Bronchial epithelial cell (primary cell): ENCODE data around the gene HKDC1. TPM values are rescaled to one million over a fixed set of nuclear protein-coding genes. Genes with fewer than 3 reads are reported as not detected.

Experiments
- DNase-seq: peaks from one replicate; pipeline ENCODE4 v3.0.0-alpha.2; 2010; ENCODE audit warnings: low read depth
- FAIRE-seq: peaks from 2 replicates; lab custom pipeline; 2011; peaks lifted over from hg19 to GRCh38; lab: Jason Lieb, UNC
- H3K27me3 ChIP-seq: 2 replicates; pipeline ENCODE4 v1.5.1; 2011; ENCODE audit warnings: low read length; ENCODE audit not compliant: control insufficient read depth, insufficient read depth
- H3K36me3 ChIP-seq: 2 replicates; pipeline ENCODE4 v1.5.1; 2011; ENCODE audit warnings: low read length; ENCODE audit not compliant: control insufficient read depth, insufficient read depth
- H3K4me3 ChIP-seq: 2 replicates; pipeline ENCODE4 v1.5.1; 2011; ENCODE audit warnings: mild to moderate bottlenecking, low read depth, low read length, control low read depth
- total RNA-seq: library from RNA; depleted of rRNA; stranded (reverse); fragments of >200 nt; gene quantifications from 2 replicates; pipeline ENCODE4 v1.2.1, GENCODE V29; 2014
- TF ChIP-seq, protein P1 (sequence below): IDR thresholded peaks from 2 replicates; pipeline ENCODE4 v1.5.1; 2011; ENCODE audit warnings: mild to moderate bottlenecking, moderate library complexity, low read length, control low read depth, inconsistent platforms; ENCODE audit not compliant: insufficient read depth, severe bottlenecking

Gene HKDC1
- total RNA-seq, 1 donor from 2014 or later, result 3.9 TPM

DNA sequence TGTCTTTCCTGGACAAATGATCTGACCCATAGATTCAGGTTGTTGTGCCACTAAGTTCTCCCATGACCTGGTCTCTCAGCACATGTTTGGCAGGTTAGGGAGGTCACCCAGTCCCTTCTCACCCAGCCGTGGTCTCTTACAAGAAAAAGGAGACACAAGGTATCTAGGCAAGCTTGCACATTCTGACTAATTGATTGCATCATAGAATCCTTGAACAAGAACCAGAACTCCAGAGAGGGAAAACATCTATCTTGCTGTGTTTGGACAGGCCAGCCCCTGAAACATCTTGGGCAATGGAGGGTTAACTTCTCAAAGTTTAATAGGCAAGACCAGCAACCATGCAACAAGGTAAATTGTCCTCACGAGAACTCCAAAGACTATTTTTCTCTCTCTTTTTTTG is 49.6 kb downstream of the HKDC1 start:
- H3K4me3 ChIP-seq, result no peak overlapping the region
- H3K27me3 ChIP-seq, result no peaks in the 10 kb centered on the region
- FAIRE-seq, result peak; percentile 60
- no peaks in the 10 kb centered on the region for H3K36me3 ChIP-seq
- DNase-seq, result peak; percentile 42
- TF ChIP-seq, protein P1, sequence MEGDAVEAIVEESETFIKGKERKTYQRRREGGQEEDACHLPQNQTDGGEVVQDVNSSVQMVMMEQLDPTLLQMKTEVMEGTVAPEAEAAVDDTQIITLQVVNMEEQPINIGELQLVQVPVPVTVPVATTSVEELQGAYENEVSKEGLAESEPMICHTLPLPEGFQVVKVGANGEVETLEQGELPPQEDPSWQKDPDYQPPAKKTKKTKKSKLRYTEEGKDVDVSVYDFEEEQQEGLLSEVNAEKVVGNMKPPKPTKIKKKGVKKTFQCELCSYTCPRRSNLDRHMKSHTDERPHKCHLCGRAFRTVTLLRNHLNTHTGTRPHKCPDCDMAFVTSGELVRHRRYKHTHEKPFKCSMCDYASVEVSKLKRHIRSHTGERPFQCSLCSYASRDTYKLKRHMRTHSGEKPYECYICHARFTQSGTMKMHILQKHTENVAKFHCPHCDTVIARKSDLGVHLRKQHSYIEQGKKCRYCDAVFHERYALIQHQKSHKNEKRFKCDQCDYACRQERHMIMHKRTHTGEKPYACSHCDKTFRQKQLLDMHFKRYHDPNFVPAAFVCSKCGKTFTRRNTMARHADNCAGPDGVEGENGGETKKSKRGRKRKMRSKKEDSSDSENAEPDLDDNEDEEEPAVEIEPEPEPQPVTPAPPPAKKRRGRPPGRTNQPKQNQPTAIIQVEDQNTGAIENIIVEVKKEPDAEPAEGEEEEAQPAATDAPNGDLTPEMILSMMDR, result no peak

DNA sequence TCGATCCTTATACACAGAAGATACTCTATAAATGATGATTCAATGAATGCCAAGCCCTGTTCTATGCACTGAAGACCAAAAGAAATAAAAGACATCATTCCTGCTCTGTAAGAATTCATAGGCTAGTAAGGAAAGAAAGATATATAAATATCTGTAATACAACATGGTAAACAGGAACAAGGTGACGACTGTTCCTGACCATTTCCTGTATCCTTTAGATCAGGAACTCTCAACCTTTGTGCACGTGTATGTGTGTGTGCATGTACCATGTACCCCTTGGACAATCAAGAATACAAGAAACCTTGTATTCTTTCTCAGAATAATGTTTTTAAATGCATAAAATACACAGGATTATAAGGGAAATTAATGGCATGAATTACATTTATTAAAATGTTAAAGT is 50.9 kb downstream of the HKDC1 start:
- no peak overlapping the region for H3K4me3 ChIP-seq
- FAIRE-seq (no peak), DNase-seq (no peak)
- no peaks in the 10 kb centered on the region for H3K36me3 ChIP-seq
- TF ChIP-seq, protein P1, result no peak
- H3K27me3 ChIP-seq, result no peaks in the 10 kb centered on the region

DNA sequence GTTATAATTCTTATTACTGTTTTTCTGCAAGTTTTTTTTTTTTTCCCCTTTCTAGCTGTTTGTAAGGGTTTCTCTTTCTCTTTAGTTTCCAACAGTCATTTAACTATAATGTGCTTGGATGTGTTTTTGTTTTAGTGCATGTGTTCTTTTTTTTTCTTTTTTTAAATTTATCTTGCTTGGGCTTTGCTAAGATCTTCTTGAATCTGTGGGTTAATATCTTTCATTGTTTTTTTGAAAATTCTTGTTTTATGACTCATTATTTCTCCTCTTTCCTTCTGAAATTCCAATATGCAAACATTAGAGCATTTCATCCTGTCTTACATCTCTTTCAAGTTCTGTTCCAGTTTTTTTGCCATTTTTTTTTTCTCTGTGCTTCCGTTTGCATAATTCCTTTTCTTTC is 52.5 kb downstream of the HKDC1 start:
- no peak overlapping the region for H3K4me3 ChIP-seq
- TF ChIP-seq, protein P1, result no peak
- H3K36me3 ChIP-seq, result no peaks in the 10 kb centered on the region
- H3K27me3 ChIP-seq, result no peaks in the 10 kb centered on the region
- FAIRE-seq (no peak), DNase-seq (no peak)

DNA sequence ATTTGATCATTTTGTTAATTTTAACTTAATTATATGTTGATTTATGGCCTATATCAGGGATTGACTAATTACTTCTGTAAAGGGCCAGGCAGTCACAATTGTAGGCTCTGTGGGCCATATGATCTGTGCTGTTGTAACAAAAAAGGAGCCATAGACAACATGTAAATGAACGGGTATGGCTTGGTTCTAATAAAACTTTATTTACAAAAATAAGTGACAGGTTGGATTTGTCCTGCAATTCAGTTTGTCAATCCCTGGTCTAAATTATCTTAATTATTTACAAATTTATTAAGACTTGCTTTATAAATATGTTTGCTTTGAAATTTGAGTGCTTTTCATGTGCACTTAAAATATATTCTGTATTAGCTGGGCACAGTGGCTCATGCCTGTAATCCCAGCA is 55.3 kb downstream of the HKDC1 start:
- DNase-seq (no peak), FAIRE-seq (no peak)
- TF ChIP-seq, protein P1, result no peak
- H3K36me3 ChIP-seq, result no peaks in the 10 kb centered on the region
- no peaks in the 10 kb centered on the region for H3K27me3 ChIP-seq
- no peak overlapping the region for H3K4me3 ChIP-seq

DNA sequence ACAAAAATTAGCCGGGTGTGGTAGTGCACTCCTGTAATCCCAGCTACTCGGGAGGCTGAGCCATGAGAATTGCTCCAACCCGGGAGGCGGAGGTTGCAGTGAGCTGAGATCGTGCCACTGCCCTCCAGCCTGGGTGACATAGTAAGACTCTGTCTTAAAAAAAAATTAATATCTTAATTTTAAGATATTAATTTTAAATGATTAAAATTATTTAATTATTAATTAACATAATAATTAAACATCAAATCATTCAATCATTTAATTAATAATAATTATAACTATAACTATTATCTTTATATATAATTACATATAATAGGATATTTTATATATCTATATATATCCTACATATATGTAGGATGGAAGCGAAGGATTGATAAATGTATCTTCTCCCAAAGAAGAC is 56.4 kb downstream of the HKDC1 start:
- DNase-seq, result no peak
- Histone ChIP-seq H3K27me3 (no peaks in the 10 kb centered on the region), H3K36me3 (no peaks in the 10 kb centered on the region), H3K4me3 (no peak overlapping the region)
- TF ChIP-seq, protein P1, result no peak
- FAIRE-seq, result no peak

DNA sequence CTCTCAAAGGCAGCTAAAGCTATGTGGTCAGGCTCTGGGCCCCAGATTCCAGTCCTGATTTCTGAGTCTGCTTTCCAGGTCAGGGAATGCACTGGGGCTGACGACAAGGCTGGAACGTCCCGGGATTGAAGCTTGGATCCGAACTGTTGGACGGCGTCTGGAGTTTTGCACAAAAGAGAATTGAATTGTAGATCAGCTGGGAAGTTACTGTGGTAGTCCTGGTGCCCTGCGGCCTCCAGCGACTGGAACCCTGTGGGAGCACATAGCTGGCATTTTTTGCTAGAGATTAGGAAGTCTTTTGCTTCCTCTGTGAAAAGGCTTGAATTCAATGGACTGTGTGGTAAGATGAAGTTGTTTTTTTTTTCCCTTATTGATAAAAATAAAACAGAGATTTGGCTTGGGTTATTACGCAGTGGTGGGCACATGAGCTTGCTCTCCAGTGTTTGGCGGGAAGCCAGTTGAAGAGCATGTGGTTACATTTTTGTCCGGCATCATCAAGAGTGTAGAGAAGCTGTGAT is 58.4 kb downstream of the HKDC1 start, which contains the start of gene HK1:
HK1 (plus strand) TSS at position 51 of the 518 bp plus-strand sequence.
- TF ChIP-seq, protein P1, result no peak
- H3K36me3 ChIP-seq, result no peaks in the 10 kb centered on the region
- no peak within 1 kb of the TSS for H3K4me3 ChIP-seq
- FAIRE-seq, result no peak
- no peak for DNase-seq
- H3K27me3 ChIP-seq, result no peaks in the 10 kb centered on the region
